ENCODE measurements around the gene CTIF. TPM values are rescaled to one million over a fixed set of nuclear protein-coding genes. Genes with fewer than 3 reads are reported as not detected.

The CTIF gene
- total RNA-seq, 6 donors from 2014 or later: 32.1 to 62.4 (median 47.8) TPM

- WGBS, 2 donors: 0 to 3% methylated on average over 5 to 61 of the region's 70 CpGs
- ATAC-seq (ENCODE audit: low FRiP score in 2 of 2) (peak; percentile 32 to 38), DNase-seq (peak; percentile 28 to 89)
- Histone ChIP-seq H3K4me3 (peak overlapping the region; percentile 73 to 83 (median 82)), H3K36me3 (no peaks in the 10 kb centered on the region), H3K9me3 (no peaks in the 10 kb centered on the region), H3K27me3 (no peaks in the 10 kb centered on the region), H3K27ac (peak overlapping the region; percentile 85 to 91 (median 88)), H3K4me1 (peaks cover 4 to 32% (median 8%) of the 10 kb centered on the region in 4 donors)
- TF ChIP-seq POLR2A (IDR thresholded peaks at IDR 0.05) (no peak), EP300 (IDR thresholded peaks at IDR 0.05) (no peak), CTCF (IDR thresholded peaks at IDR 0.05) (peak in 1 of 6 experiments; percentile 4), POLR2AphosphoS5 (IDR thresholded peaks at IDR 0.05) (no peak)
Measured at GRCh38 chr18:48539406-48540250, 797 bp downstream of the CTIF start.

DNA sequence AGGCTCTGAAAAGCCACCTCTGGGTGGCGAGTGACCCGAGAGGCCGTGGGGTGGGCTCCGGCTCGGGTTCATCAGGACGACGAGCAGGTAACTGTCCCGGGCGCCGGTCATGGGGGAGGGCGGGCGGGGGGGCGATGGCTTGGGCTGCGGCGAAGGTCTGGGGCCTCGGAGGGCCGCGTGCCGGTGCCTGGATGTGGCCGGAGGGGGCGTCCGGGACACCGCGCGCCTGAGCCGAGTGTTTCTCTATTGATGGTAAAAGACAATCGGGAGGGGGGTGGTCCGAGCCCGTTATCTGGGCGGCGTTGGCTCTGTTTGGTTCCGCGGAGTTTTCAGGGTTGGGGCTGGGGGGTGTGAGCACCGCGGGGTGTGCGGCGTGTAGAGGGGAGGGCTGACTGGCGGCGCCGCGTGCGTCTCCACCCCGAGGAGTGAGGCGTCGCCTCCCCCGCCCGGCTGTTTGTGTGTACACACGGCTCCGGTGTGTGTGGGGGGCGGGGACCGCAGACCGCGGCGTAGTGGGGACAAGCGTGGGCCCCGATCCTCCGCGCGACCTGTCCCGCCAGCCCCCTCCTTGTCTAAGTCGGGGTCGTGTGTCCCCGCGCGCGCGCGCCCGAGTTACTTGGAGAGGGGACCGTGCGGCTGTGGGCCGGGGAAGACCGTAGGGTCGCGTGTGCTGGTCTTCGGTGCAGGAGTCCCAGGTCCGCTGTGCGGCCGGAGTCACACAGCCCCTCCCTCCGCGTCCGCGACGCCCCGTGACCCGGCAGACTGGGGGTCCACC lies 1.6 kb downstream of the CTIF start:
- Histone ChIP-seq H3K4me3 (peak overlapping the region; percentile 73 to 83 (median 82)), H3K27me3 (no peaks in the 10 kb centered on the region), H3K9me3 (no peaks in the 10 kb centered on the region), H3K4me1 (peaks cover 9 to 40% (median 12%) of the 10 kb centered on the region in 4 donors), H3K27ac (peak overlapping the region; percentile 85 to 91 (median 88)), H3K36me3 (no peaks in the 10 kb centered on the region)
- 0% methylated on average over 19 to 52 of the region's 86 CpGs for WGBS, 2 donors
- ATAC-seq (ENCODE audit: low FRiP score in 2 of 2) (peak; percentile 71 to 79), DNase-seq (peak; percentile 68 to 93)
- TF ChIP-seq CTCF (IDR thresholded peaks at IDR 0.05): peak in 1 of 6 experiments; percentile 29
- no peak for TF ChIP-seq POLR2A (IDR thresholded peaks at IDR 0.05)

DNA sequence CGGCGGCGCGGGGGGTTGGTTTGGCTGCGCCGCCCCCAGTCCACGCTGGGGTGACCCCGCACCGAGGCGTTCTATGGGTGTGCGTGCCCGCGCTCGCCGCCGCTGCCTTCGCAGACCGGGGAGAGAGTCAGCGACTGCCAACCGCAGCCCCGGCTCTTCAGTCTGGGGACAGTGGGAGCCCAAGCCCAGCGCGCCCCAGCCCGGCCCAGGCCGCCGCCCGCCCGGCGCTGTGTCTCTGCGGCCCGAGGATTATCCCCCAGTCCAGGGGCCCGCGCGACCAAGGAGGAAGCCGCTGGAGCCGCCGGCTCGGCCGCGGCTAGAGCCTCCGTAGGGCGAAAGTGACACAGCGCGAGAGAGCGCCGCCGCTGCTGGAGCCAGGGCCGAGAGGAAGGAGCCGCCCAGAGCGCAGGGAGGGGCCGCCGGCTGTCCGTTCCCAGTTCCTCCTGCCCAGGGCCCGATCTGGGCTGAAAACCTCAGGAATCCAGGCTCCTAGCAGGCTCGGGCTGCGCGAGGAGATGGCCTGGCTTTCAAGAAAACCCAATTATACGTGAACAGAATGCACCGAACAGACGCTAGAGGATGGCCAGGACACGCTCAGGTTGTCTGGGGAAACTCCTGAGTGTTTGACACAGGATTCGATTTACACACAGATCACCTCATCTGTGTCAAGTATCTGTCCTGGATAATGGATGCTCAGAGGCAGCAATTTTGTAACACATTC lies 2.4 kb downstream of the CTIF start:
- peak overlapping the region; percentile 73 to 83 (median 82) for H3K4me3 ChIP-seq
- 6 to 12% methylated on average over 16 to 19 of the region's 62 CpGs for WGBS, 2 donors
- H3K27me3 ChIP-seq: no peaks in the 10 kb centered on the region
- no peaks in the 10 kb centered on the region for H3K9me3 ChIP-seq
- H3K27ac ChIP-seq: peak overlapping the region; percentile 85 to 91 (median 88)
- peak; percentile 67 to 86 for ATAC-seq (ENCODE audit: low FRiP score in 2 of 2)
- H3K36me3 ChIP-seq: no peaks in the 10 kb centered on the region
- peaks cover 16 to 48% (median 20%) of the 10 kb centered on the region in 4 donors for H3K4me1 ChIP-seq
- TF ChIP-seq POLR2A (IDR thresholded peaks at IDR 0.05) (peak in 2 of 4 donors; percentile 50 to 63), EP300 (IDR thresholded peaks at IDR 0.05) (no peak), CTCF (IDR thresholded peaks at IDR 0.05) (no peak), POLR2AphosphoS5 (IDR thresholded peaks at IDR 0.05) (no peak)
- DNase-seq: peak; percentile 71 to 95

DNA sequence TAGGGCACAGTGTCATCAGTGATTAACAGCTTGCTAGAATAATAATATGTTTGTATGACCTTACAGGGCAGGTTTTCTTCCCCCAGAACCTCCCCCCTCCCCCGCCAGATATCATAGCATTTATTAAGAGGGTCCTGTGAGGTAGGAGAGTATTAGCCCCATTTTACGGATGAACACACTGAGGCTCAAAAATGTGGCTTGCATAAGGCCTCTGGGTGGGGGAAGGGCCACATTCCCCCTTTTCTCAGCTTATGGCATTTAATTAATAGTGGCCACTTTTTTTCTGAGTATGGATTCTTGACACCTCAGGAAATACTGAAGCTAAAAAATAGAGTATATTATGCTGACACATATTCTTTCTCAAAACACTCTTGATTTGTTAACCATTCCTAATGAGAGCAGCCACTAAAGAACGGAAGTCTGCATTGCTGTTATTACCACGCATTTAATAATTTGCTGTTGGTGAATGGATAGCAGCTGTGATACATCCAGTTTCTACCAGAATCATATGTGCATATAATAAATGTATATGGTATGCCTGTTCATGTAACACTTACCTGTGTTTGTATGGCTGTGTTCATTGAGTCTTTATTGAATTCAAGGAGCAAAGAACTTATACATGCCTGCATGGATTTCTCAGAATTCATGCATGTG lies 3.0 kb downstream of the CTIF start:
- ATAC-seq (ENCODE audit: low FRiP score in 2 of 2): no peak
- no peak for DNase-seq

More for the DNA sequence above, 3.0 kb downstream of the CTIF start:
- Histone ChIP-seq H3K27ac (peak overlapping the region; percentile 85 to 91 (median 88)), H3K4me3 (peak overlapping the region in 2 of 4 donors; percentile 73 to 81), H3K9me3 (no peaks in the 10 kb centered on the region), H3K36me3 (no peaks in the 10 kb centered on the region), H3K4me1 (peaks cover 20 to 48% (median 22%) of the 10 kb centered on the region in 4 donors), H3K27me3 (no peaks in the 10 kb centered on the region)
- TF ChIP-seq EP300 (IDR thresholded peaks at IDR 0.05) (no peak), POLR2A (IDR thresholded peaks at IDR 0.05) (no peak), CTCF (IDR thresholded peaks at IDR 0.05) (no peak), POLR2AphosphoS5 (IDR thresholded peaks at IDR 0.05) (no peak)
- 92 to 93% methylated on average over 4 of the region's 4 CpGs for WGBS, 2 donors
